WERI-Rb-1 (cell line): ENCODE data around the gene ZNF618.

Experiments
- DNase-seq: peaks from one replicate; pipeline ENCODE4 v3.0.0-alpha.2; 2020
- H3K27ac ChIP-seq: fragments of 250-450 bp; sonication (Bioruptor Pico); 2 replicates; pipeline ENCODE4 v1.5.1; 2020; ENCODE audit warnings: mild to moderate bottlenecking, moderate library complexity
- H3K27me3 ChIP-seq: fragments of 250-450 bp; sonication (Bioruptor Pico); 2 replicates; pipeline ENCODE4 v1.5.1; 2021; ENCODE audit warnings: mild to moderate bottlenecking, low read depth, moderate library complexity; ENCODE audit not compliant: insufficient read depth, severe bottlenecking
- H3K36me3 ChIP-seq: fragments of 250-450 bp; sonication (Bioruptor Pico); 2 replicates; pipeline ENCODE4 v1.5.1; 2020; ENCODE audit warnings: mild to moderate bottlenecking, moderate library complexity
- H3K4me3 ChIP-seq: 2 replicates; pipeline ENCODE4 v1.5.1; 2011; ENCODE audit warnings: low read depth, mild to moderate bottlenecking, control low read depth, low read length
- H3K9me3 ChIP-seq: fragments of 250-450 bp; sonication (Bioruptor Pico); 2 replicates; pipeline ENCODE4 v1.5.1; 2021; ENCODE audit warnings: mild to moderate bottlenecking, moderate library complexity; ENCODE audit not compliant: severe bottlenecking
- TF ChIP-seq, protein P1 (sequence below): IDR thresholded peaks from 2 replicates; pipeline ENCODE4 v1.5.1; 2011; ENCODE audit warnings: low read depth, mild to moderate bottlenecking, control low read depth, inconsistent platforms, low read length

ZNF618 gene

DNA sequence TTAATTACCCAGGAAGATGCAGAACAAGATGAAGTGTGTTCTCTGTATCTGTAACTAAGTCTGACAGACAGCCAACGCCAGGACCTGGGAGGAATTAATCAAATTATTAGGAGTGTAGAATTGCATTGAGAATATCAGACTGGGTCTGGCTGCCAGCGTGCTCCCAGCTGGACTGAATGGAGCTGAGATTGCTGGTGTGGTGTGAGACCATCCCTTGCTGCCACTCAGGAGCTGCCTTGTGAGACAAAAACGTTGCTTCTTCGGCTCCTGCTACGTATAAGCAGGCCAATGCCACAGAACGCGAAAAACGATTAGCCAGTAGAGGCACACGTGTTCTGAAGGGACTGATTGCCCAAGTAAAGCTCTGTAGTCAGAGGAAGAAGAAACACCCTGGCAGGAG lies 135.2 kb downstream of the ZNF618 start:
- no peaks in the 10 kb centered on the region for H3K9me3 ChIP-seq
- no peaks in the 10 kb centered on the region for H3K27me3 ChIP-seq
- DNase-seq, result peak; percentile 3
- H3K36me3 ChIP-seq, result no peaks in the 10 kb centered on the region
- no peak overlapping the region for H3K4me3 ChIP-seq
- TF ChIP-seq, protein P1, sequence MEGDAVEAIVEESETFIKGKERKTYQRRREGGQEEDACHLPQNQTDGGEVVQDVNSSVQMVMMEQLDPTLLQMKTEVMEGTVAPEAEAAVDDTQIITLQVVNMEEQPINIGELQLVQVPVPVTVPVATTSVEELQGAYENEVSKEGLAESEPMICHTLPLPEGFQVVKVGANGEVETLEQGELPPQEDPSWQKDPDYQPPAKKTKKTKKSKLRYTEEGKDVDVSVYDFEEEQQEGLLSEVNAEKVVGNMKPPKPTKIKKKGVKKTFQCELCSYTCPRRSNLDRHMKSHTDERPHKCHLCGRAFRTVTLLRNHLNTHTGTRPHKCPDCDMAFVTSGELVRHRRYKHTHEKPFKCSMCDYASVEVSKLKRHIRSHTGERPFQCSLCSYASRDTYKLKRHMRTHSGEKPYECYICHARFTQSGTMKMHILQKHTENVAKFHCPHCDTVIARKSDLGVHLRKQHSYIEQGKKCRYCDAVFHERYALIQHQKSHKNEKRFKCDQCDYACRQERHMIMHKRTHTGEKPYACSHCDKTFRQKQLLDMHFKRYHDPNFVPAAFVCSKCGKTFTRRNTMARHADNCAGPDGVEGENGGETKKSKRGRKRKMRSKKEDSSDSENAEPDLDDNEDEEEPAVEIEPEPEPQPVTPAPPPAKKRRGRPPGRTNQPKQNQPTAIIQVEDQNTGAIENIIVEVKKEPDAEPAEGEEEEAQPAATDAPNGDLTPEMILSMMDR, result no peak
- H3K27ac ChIP-seq, result no peak overlapping the region

- Histone ChIP-seq H3K27ac (no peak overlapping the region), H3K36me3 (no peaks in the 10 kb centered on the region), H3K4me3 (no peak overlapping the region), H3K9me3 (no peaks in the 10 kb centered on the region), H3K27me3 (no peaks in the 10 kb centered on the region)
- peak; percentile 1 for DNase-seq
- TF ChIP-seq, protein P1, result no peak
Measured at GRCh38 chr9:114012126-114012525, 136.0 kb downstream of the ZNF618 start.

DNA sequence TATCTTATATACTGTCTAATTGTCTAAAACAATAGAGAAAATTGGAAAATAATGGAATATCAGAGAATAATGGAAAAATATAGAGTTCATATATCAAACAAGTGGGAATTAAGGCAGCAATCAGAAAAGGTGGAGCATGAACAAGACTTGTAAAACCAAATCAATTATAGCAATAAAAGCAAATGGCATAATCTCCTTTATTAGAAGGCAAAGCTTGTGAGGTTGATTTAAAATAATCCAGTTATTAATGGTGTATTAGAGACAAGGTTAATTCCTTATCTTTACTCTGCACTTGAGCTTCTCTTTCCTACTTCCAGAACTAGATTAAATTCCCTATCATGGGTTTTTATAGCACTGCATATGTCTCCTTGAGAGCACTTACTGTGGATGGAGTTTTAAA lies 137.9 kb downstream of the ZNF618 start:
- TF ChIP-seq, protein P1, result no peak
- DNase-seq, result no peak

DNA sequence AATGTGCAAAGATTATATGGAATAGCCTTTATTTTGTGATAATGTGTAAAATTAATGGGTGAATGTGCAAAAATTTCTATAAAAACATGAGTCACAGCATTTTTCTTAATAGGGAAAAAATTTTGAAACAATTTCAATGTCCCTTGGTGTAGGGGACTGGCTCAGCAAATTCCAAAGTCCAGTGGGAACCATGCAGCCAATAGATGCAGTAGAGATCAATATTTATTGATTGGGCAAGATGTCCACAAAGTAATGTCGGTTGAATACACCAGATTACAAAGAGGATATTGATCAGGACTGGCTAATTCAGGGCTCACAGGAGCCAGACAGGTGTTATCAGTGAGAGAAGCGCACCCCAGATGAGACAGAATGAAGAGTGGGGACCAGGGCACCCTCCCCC lies 139.5 kb downstream of the ZNF618 start:
- Histone ChIP-seq H3K27me3 (no peaks in the 10 kb centered on the region), H3K9me3 (no peaks in the 10 kb centered on the region), H3K36me3 (no peaks in the 10 kb centered on the region), H3K27ac (no peak overlapping the region), H3K4me3 (no peak overlapping the region)
- TF ChIP-seq, protein P1, result no peak
- no peak for DNase-seq

More for the DNA sequence above, 137.9 kb downstream of the ZNF618 start:
- no peak overlapping the region for H3K4me3 ChIP-seq
- no peaks in the 10 kb centered on the region for H3K27me3 ChIP-seq
- no peak overlapping the region for H3K27ac ChIP-seq
- H3K9me3 ChIP-seq, result no peaks in the 10 kb centered on the region
- no peaks in the 10 kb centered on the region for H3K36me3 ChIP-seq

- TF ChIP-seq, protein P1, result no peak
- Histone ChIP-seq H3K36me3 (no peaks in the 10 kb centered on the region), H3K27me3 (no peaks in the 10 kb centered on the region), H3K27ac (no peak overlapping the region), H3K4me3 (no peak overlapping the region), H3K9me3 (no peaks in the 10 kb centered on the region)
- peak; percentile 1 for DNase-seq
Measured at GRCh38 chr9:114016101-114016500, 140.0 kb downstream of the ZNF618 start.

DNA sequence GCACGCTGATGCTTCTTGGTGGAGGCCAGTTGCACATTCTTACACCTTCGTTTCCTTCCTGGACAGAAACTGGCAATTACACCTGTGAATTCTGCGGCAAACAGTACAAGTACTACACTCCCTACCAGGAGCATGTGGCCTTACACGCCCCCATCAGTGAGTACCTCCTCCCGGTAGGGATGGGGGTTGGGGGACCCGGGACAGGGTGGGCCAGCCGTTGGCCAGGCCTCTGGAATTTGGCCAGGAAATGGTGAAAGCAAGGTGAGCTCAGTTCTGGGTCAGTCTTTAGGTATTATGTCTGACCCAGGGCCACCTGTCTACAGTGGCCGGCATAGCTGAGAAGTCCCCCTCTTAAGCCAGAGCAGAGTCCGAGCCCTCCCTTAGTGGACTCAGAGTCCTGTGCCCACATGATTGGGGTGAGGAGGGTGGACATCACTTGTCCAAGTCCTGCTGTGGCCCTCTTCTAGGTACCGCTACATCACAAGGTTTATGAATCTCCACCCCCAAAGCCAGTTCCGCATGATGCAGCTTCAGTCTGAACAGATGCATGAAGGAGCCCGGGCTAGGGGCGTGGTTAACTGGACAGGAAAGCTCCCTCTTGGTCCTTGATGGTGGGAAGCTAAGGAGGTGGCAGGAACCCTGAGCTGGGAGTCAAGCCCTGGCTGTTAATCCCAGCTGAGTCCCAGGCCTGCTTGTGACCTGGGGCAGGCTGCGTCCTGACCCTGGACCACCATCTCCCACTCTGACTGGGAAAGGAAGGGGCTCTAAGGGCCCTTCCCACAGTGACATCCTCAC lies 140.7 kb downstream of the ZNF618 start:
- Histone ChIP-seq H3K9me3 (no peaks in the 10 kb centered on the region), H3K27me3 (no peaks in the 10 kb centered on the region), H3K4me3 (no peak overlapping the region), H3K36me3 (no peaks in the 10 kb centered on the region), H3K27ac (no peak overlapping the region)
- DNase-seq, result peak; percentile 35
- TF ChIP-seq, protein P1, result no peak
